NT2/D1 (cell line): ENCODE data around the gene SCN7A.

ENCODE experiments used
- SUZ12 ChIP-seq: IDR thresholded peaks from 2 replicates; pipeline ENCODE4 v1.6.1; 2011; ENCODE audit not compliant: insufficient read length, insufficient read depth; ENCODE audit errors: extremely low read depth
- YY1 ChIP-seq: IDR thresholded peaks from 2 replicates; pipeline ENCODE4 v1.6.1; 2011; ENCODE audit not compliant: insufficient read length, insufficient read depth
- ZNF274 ChIP-seq: IDR thresholded peaks from 2 replicates; pipeline ENCODE4 v1.6.1; 2011; ENCODE audit warnings: mild to moderate bottlenecking, low read depth, low read length

GRCh38 chr2:166382448-166382847 lies 111.6 kb downstream of the SCN7A start:
- TF ChIP-seq ZNF274 (no peak), YY1 (no peak), SUZ12 (no peak)
